Activated CD8-positive, alpha-beta memory T cell treated with anti-CD3 and anti-CD28 coated beads, Interleukin-2, amount 50 U/mL, for 4 hours (primary cell): ENCODE measurements around the gene ATP6AP1.

ENCODE experiments used
- DNase-seq: peaks from one replicate; pipeline ENCODE4 v3.0.0-alpha.2; 2020

The ATP6AP1 gene

DNA sequence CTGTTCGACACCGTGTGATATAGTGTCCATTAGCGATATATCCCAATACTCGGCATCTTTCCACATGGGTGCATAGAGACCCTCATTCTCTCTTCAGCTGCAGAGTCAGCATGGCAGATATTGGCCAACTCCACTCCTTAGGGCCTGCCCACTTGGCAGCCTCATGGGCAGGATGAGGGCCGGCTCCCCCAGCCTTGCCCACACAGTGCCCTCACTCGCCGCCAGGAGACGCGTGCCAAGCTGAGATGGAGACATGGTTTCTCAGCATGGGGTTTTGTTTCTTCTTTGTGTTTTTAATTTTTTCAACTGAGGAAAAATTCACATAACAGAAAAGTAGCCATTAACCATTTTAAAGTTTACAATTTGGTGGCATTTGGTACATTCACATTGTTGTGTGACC lies 24.3 kb downstream of the ATP6AP1 start:
- no peak for DNase-seq

DNA sequence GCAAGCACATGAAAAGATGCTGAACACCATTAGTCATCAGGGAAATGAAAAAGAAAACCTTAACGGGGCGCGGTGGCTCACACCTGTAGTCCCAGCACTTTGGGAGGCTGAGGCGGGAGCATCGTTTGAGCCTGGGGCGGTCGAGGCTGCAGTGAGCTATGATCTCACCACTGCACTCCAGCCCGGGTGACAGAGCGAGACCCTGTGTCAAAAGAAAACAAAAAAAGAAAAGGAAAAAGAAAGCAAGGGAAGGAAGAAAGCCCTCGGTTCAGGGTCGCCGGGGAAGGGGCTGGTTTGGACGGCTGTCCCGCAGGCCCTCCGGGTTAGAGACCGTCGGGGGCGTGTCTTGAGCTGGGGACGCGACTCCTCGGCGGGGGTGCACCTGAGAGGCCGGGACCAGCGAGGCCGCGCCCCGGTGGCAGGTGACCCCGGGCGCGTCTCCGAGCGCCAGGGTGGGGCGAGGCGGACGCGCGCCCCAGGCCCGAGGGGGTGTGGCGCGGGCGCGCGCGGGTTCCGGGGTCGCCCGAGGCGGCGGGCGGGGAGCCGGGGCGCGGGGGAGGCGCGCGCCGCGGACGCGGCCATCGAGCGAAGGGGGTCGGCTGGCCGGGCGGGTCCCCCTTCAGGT lies 29.1 kb downstream of the ATP6AP1 start:
- peak; percentile 59 for DNase-seq

DNA sequence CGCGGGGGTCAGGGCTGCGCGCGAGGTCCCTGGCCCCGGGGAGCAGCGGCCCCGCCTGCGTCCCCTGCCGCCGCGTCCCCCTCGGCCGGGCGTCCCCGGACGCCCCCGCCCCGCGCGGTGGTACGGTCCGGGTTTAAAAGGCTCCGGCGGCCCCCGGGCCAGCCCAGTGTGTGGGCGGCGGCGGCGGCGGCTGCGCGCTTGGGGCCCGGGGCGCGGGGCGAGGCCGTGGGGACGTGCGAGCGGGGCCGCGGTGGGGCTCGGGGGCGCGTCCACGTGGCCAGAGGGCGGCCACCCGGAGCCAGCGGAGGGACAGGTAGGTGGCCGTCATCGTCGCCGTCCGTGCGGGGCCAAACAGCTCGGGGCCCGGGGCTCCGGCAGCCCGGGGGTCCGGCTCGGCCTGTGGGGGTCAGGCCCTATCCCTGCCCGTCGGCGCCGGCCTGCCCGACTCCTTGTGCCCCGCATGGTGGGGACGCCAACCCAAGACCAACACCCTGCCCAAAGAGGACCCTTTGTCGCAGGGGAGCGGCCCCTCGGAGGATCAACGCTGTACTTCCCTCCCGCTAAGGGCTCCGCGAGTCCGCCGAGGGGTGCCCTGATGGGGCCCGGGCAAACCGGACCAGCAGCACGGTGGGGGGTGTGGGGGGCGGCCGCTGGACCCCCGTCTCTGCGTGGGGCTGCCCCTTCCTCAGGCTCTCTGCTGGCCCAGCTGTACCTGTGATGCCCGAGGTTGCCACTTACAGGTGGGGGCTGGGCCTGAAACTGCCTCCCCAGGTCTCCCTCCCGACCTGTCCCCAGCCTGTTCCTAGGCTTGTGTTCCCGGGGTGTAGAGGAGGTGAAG lies 29.9 kb downstream of the ATP6AP1 start, which contains the start of gene PLXNA3:
TSS of gene PLXNA3 (plus strand) at position 166 of the 838 bp plus-strand sequence. CDS start 1,903 bp downstream, outside the sequence.
- DNase-seq, result peak; percentile 69

DNA sequence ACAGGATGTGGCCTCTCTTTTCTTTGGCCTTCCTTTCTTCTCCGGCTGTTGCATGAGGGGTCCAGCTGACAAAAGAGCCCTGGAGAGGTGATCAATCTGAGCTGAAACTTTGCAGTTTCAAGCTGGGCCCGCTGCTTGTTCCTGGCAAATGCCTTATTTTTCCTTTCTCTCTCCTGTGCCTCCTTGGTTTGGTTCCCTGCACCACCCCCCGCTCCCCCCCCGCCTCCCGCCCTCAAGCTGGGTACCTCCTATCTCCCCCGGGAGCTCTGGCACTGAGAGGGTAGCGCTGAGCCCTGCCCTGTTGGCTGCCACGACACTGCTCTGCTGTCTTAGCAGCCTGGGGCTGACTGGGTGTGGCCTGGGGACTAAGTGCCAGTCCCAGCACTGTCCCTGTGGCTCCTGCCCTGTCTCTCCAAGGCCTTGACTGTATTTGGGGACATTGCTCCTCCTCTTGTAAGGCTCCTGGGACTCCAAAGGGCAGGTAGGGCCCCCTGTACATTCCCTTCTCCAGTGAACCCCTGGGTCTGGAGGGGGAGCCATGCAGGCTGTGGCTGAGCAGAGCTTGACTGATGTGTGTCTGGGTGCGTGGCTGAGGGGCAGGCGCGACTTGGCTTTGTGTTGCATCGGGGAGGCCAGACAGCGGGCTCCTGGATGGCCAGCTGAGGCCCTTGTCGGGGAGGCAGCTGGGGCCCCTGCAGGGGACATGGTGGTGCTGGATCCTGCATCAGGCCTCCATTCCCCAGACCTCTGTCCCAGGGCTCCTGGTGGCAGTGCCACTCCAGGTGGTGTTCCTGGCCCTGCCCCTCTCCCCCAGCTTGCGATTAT lies 30.7 kb downstream of the ATP6AP1 start:
- no peak for DNase-seq

DNA sequence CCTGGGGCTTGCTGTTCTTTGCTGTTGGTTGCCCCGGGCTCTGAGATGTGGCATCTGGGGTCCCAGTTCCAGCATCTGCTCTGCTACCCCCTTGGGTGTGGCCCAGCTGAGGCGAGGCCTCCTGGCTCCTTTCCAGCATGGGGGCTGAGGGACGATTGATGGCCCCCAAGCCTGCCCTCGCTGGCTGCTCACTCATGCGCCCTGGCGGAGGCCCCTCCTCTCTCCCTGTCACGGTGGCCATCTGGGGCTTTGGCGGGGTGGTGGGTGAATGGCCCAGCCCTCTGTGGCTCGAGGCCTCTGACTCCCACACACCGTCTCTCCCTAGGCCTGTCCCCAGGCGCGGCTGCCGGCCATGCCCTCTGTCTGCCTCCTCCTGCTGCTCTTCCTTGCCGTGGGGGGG lies 31.4 kb downstream of the ATP6AP1 start:
- no peak for DNase-seq

DNA sequence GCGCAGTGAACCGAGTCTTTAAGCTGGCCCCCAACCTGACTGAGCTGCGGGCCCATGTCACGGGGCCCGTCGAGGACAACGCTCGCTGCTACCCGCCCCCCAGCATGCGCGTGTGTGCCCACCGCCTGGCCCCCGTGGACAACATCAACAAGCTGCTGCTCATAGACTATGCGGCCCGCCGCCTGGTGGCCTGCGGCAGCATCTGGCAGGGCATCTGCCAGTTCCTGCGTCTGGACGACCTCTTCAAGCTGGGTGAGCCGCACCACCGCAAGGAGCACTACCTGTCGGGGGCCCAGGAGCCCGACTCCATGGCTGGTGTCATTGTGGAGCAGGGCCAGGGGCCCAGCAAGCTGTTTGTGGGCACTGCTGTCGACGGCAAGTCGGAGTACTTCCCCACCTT lies 31.8 kb downstream of the ATP6AP1 start:
- no peak for DNase-seq

DNA sequence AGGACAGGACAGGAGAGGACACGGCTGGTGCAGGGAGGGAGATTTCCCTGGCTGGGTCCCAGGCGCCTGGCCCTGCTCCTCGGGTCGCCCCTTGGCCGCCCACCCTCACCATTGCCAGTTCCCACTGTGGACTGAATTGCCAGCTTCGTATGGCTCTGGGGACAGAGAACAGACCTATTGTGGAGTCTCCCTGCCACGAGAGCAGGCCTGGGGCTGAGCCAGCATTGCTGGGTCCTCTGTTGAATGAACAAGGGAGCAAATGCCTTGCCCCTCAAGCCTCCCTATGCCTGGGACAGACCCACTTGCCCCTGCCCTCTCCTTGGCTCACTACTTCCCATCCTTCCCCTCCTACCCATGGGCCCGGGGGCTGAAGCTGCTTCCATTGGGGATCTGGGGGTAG lies 33.9 kb downstream of the ATP6AP1 start:
- no peak for DNase-seq

DNA sequence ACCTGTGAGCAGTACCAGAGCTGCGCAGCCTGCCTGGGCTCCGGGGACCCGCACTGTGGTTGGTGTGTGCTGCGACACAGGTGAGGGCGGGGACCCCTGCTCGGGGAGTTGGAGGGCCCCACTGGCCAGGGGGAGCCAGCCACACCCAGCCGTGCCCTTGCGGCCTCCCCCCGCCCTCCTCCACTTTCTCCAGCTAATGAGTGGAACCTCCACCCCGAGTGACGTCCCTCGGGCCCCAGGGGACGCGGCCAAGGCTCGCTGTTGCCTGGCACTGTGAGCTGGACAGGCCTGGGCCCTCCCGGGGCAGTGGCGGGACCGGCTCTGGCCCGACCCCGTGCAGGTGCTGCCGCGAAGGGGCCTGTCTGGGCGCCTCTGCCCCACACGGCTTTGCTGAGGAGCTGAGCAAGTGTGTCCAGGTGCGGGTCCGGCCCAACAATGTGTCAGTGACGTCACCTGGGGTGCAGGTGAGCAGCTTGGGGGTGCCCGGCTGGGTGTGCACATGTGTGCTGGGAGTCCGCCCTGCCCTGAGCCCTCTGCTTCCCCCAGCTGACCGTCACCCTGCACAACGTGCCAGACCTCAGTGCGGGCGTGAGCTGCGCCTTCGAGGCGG lies 35.2 kb downstream of the ATP6AP1 start:
- no peak for DNase-seq

DNA sequence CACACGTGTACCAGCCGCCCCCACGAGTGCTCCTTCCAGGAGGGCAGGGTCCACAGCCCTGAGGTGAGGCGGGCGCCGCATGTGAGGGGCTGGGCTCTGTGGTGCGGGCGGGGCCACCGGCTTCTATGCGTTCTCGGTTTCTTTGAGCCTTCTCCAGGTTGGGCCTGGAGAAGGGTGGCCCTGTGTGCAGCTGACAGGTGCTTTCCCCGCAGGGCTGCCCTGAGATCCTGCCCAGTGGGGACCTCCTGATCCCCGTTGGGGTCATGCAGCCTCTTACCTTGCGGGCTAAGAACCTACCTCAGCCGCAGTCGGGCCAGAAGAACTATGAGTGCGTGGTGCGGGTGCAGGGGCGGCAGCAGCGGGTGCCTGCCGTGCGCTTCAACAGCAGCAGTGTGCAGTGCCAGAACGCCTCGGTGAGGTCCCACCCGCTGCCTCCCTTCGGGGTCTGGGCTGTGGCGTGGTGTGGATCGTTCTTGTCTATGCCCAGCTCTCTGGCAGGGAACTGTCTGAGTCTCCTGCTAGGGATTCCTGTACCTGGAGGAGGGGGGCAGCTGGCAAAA lies 36.4 kb downstream of the ATP6AP1 start:
- no peak for DNase-seq

DNA sequence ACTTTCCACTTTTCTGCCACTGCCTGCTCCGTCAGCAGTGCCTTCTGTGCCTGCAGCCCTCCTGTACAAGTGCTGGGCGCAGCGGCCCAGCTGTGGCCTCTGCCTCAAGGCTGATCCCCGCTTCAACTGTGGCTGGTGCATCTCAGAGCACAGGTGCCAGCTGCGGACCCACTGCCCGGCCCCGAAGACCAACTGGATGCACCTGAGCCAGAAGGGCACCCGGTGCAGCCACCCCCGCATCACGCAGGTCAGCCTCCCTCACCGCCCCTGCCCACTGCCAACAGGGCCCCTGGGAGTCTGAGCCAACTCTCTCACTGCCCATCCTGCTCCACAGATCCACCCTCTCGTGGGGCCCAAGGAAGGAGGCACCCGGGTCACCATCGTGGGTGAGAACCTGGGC lies 37.1 kb downstream of the ATP6AP1 start:
- DNase-seq, result no peak

DNA sequence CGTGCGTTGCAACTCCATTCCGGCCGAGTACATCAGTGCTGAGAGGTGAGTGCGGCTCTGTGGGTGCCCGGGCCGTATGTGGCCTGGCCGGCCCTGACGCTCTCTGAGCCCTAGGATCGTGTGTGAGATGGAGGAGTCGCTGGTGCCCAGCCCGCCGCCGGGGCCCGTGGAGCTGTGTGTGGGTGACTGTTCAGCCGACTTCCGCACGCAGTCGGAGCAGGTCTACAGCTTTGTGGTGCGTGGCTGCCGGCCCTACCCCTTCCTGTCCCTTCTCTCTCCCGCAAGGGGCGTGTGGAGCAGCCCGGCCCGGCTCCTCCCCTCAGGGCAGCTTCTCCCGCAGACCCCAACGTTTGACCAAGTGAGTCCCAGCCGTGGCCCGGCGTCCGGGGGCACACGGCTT lies 37.6 kb downstream of the ATP6AP1 start:
- no peak for DNase-seq

DNA sequence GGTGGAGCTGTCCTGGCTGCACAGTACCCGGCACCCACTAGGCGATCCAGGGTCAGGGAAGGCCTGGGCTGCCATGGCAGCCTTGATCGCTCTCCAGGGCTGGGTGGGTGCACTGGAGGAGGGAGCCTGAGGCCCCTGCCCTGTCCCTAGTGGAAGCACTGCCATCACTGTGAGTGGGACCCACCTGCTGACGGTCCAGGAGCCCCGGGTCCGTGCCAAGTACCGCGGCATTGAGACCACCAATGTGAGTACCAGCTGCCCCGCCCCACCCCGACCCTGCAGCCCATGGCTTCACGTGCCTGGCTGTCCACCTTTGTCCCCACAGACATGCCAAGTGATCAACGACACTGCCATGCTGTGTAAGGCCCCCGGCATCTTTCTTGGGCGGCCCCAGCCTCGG lies 38.4 kb downstream of the ATP6AP1 start:
- no peak for DNase-seq

DNA sequence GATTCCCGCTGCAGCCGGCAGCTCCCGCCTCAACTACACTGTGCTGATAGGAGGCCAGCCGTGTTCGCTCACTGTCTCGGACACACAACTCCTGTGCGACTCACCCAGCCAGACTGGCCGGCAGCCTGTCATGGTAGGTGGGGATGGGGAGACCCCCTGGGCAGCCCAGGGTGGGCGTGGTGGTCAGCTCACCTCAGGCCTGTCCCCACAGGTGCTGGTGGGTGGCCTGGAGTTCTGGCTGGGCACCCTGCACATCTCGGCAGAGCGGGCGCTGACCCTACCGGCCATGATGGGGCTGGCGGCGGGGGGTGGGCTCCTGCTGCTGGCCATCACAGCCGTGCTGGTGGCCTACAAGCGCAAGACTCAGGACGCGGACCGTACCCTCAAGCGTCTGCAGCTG lies 39.1 kb downstream of the ATP6AP1 start:
- no peak for DNase-seq

DNA sequence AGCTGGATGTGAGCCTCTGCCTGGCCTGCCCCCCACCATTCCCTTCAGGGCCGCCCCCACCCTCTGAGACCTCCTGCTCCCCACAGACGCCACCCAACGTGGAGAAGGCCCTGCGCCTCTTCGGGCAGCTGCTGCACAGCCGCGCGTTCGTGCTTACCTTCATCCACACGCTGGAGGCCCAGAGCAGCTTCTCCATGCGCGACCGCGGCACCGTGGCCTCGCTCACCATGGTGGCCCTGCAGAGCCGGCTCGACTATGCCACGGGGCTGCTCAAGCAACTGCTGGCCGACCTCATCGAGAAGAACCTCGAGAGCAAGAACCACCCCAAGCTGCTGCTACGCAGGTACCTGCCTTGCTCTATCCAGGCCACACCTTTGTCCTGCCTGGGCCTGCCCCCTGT lies 39.7 kb downstream of the ATP6AP1 start:
- DNase-seq, result no peak

DNA sequence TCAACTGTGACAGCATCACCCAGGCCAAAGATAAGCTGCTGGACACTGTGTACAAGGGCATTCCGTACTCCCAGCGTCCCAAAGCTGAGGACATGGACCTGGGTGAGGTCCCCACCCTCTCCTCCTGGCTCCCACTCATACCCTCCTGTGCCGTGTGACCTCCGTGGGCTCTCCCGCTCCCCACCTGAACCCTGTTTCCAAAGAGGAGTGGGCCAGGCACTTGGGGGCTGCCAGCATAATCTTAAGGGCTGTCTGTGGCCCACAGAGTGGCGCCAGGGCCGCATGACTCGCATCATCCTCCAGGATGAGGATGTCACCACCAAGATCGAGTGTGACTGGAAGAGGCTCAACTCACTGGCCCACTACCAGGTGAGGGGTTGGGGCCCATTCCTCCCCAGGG lies 40.6 kb downstream of the ATP6AP1 start:
- DNase-seq, result no peak

DNA sequence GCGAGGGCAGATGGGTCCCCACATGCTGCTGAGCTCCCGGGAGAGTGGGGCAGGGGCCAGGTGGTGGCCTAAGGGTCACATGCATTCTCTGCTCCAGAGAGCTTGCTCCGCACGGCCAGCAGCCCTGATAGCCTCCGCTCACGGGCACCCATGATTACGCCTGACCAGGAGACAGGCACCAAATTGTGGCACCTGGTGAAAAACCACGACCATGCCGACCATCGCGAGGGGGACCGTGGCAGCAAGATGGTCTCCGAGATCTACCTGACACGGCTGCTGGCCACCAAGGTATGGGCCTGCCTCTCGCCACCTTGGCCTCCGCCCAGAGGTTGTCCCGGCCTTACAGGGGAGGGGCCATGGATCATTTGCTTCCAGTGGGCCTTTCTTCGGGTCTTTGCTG lies 41.4 kb downstream of the ATP6AP1 start:
- DNase-seq, result no peak

DNA sequence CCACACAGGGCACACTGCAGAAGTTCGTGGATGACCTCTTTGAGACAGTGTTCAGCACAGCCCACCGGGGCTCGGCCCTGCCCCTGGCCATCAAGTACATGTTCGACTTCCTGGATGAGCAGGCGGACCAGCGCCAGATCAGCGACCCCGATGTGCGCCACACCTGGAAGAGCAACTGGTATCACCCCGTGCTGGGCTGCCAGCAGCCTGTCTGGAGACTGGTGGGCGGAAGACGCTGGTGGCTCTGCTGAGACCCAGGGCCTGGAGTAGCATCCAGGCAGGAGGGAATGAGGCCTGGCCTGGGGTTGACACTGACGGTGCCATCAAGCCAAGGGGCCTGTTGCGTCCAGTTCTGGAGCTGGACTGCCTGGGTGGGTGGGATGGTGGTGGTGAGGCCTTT lies 42.0 kb downstream of the ATP6AP1 start:
- no peak for DNase-seq

DNA sequence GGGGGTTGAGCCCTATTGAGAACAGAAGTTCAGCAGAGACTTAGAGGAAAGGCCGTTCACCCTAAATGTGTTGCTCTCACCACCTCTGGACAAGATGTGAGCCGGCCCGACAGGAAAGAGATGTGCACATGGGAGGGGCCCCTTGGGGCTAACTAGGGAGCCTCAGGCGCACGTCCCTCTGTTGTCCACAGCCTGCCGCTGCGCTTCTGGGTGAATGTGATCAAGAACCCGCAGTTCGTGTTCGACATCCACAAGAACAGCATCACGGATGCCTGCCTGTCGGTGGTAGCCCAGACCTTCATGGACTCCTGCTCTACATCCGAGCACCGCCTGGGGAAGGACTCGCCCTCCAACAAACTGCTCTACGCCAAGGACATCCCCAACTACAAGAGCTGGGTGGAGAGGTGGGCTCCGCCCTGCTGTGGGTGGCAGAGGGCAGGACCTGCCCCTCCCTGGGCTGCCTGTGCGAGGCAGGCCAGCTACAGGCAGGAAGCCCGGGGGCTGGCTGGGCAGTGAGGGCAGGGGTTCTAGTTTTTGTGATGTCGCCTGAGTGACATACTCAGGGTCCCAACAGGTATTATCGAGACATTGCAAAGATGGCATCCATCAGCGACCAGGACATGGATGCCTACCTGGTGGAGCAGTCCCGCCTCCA lies 42.6 kb downstream of the ATP6AP1 start:
- no peak for DNase-seq

DNA sequence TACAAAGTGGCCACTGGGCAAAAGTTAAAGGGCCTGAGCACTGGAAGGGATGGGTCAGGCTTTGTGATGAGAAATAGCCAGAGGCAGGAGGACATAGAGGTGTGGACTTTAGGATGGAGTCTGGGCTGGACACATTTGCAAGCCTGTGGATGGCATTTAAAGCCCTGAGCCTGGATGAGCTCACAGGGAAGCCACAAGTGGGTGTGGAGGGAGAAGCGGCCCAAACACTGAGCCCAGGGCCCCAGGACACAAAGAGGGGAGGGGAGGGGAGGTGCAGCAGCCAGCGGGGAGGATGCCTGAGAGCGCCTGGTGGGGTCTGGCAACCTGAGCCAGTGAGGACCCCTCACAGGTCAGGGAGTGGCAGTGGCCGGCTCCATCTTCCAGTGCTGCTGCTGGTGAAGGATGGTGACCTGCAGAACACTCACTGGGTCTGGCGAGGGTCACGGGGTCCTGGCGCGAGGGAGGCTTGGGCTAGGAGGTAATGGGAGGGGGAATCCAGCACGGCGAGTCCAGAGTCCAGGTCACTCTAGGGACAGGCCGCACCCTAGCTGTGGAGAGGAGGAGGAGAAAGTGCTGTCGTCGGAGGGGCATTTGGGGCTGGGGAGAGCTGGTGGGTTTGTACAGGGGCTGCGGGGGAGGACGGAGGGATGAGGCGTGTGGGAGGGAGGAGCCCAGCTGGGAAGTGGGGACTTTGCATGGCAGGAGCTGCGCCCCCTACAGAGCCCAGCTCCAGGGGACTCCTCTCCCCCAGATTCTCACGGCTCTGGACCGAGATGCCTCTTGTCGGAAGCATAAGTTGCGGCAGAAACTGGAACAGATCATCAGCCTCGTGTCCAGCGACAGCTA lies 43.6 kb downstream of the ATP6AP1 start:
- DNase-seq, result no peak

DNA sequence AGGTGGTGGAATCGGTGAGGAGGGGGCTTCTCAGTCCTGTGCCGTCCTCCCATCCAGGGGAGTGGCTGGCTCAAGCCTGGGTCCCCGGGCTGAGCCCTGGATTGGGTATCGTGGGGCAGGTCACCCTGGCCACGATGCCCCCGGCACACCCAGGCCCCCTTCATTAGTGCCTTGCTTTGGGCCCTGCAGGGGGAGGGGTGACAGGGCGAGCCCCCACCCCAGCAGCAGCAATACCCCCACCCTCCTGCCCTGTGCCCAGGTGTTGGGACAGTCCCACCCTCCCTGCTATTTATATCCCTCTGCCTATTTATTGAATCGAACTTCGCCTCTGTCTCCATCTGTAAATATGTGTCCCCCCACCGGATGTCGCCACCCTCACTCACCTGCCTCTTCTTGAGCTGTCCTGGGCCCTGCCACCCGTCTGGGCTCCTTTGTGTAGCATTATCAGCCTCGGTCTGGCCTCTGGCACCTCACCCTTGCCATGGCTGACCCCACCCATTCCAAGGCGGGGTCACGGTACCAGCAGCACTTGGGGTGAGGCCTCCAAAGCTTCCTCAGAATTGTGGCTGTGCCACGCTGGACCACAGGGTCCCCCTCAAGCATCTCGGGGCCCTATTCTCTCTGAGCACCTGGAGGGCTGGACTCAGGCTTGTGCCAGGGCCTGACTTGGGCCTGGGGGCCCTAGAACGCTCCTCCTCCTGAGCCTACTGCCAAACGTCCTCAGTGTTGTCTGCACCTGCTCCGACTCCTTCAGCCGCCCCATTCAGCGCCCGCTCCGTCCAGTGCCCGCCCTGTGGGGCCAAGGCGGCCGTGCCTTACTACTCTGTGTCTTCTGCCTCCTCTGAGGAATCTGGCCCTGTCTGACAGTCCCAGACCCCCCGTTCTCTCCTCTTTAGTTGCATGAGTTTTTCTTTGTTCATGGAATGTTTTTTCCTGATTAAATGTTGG lies 44.5 kb downstream of the ATP6AP1 start:
- no peak for DNase-seq
